Measurements from ENCODE around the gene MRPS22. TPM values are rescaled to one million over a fixed set of nuclear protein-coding genes. Genes with fewer than 3 reads are reported as not detected.
A peak's percentile ranks its signal among the peaks of the same experiment; 100 is the strongest.
"Not testable (repeated sequence)": the region's sequence is repeated elsewhere in the genome, so short reads cannot be mapped to it uniquely, and the experiment has no call there.

The MRPS22 gene
- total RNA-seq, 6 experiments from 2014 or later: 65.8 to 74.1 (median 71.0) TPM

DNA sequence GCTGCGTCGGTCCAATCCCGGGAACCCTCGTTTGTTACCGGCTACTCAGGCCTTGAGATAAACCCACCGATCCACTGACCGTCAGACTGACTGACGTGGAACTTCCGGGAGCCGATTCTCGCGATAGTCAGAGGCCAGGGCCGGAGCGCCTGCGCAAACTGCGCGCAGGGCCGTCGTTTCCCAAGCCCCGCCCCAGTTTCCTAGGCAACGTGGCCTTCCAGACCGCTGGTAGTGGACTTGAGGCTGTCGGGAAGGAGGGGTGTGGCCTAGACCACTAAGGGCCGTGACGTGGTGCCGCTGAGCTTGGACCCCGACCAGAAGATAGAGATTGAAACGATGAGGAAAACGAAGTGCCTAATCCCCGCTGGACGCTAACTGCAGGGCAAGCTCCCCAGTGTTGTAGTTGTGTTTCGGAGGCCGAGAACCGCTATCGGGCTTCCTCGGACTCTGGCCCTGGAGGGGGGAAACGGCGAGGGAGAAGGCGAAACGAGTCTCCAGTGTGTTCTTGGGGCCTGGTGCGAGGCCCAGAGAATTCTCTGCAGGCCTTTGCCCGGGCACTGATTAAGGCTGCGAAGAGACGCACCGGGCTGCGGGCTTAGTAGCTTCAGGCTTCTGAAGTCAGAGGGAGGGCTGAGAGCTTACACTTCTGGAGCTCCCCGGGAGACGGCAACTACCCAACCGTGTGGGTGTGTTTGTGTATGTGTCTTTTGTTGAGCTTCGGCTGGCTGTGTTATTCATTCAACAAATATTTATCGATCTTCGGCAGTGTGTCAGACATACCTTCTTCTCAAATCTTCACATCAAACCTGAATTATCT, 45.9 kb downstream of the MRPS22 start, which contains the start of gene COPB2:
TSS of gene COPB2 (minus strand) at position 96 of the 817 bp plus-strand sequence. CDS start 97 bp downstream, outside the sequence.
- peak within 1 kb of the TSS; percentile 94 for H3K4me3 Mint-ChIP-seq
- TF ChIP-seq, protein P1, sequence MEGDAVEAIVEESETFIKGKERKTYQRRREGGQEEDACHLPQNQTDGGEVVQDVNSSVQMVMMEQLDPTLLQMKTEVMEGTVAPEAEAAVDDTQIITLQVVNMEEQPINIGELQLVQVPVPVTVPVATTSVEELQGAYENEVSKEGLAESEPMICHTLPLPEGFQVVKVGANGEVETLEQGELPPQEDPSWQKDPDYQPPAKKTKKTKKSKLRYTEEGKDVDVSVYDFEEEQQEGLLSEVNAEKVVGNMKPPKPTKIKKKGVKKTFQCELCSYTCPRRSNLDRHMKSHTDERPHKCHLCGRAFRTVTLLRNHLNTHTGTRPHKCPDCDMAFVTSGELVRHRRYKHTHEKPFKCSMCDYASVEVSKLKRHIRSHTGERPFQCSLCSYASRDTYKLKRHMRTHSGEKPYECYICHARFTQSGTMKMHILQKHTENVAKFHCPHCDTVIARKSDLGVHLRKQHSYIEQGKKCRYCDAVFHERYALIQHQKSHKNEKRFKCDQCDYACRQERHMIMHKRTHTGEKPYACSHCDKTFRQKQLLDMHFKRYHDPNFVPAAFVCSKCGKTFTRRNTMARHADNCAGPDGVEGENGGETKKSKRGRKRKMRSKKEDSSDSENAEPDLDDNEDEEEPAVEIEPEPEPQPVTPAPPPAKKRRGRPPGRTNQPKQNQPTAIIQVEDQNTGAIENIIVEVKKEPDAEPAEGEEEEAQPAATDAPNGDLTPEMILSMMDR (IDR thresholded peaks at IDR 0.05): no peak
- DNase-seq: peak; percentile 99
- peaks cover 35% of the 10 kb centered on the region for H3K4me1 Mint-ChIP-seq (ENCODE audit: low read depth)
- H3K27ac Mint-ChIP-seq: peak within 1 kb of the TSS; percentile 99
- H3K36me3 Mint-ChIP-seq (ENCODE audit: low read depth): peaks cover 23% of the 10 kb centered on the region
- H3K9me3 Mint-ChIP-seq: no peaks in the 10 kb centered on the region; the same call in 1 of the 2 replicates
- H3K27me3 Mint-ChIP-seq (ENCODE audit: insufficient read depth): peaks cover 2% of the 10 kb centered on the region; the same call in 1 of the 2 replicates

DNA sequence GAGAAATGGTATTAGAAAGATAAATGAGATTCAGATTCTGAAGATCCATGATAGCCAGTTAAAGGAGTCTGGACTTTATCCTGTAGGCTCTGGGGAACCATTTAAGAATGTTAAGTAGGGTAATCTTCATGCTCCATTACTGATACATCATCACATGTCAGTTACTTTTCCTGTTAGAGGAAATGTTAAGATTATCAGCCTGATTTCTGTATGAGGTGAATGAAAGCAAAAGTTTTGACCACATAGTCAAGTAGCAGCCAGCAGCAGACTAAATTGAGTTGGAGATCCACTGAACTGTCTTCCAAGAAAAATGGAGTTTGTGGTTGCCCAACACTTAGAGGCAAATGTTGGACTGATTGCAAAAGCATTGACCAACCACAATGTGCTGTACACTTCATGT, 50.3 kb downstream of the MRPS22 start:
- DNase-seq: no peak
- H3K36me3 Mint-ChIP-seq (ENCODE audit: low read depth): peaks cover 6% of the 10 kb centered on the region
- no peak overlapping the region for H3K27ac Mint-ChIP-seq
- peaks cover 2% of the 10 kb centered on the region; the same call in 1 of the 2 replicates for H3K27me3 Mint-ChIP-seq (ENCODE audit: insufficient read depth)
- no peaks in the 10 kb centered on the region for H3K9me3 Mint-ChIP-seq
- TF ChIP-seq, protein P1 (IDR thresholded peaks at IDR 0.05): no peak
- no peak overlapping the region for H3K4me3 Mint-ChIP-seq
- H3K4me1 Mint-ChIP-seq (ENCODE audit: low read depth): peaks cover 8% of the 10 kb centered on the region

DNA sequence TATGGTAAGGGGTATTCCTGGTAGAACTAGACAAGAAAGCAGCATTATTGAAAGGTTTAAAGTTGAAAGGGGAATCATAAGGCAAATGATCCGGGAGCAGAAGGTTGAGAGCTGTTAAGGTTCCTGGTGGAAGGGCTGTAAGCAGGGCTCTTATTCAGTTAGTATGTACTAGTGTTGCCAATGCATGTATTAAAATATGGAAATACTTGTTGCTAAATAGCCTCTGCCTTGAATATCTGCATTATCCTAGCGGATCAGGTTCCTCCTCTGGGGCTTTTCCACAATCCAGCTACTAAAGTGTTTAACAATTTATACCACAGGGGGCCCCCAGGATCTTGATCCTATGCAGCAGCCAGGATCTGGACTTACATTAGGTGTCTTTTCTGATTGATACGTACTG, 52.9 kb downstream of the MRPS22 start:
- Mint-ChIP-seq H3K36me3 (ENCODE audit: low read depth) (no peaks in the 10 kb centered on the region), H3K4me3 (no peak overlapping the region), H3K27me3 (ENCODE audit: insufficient read depth) (no peaks in the 10 kb centered on the region), H3K27ac (no peak overlapping the region), H3K9me3 (peaks cover 2% of the 10 kb centered on the region; the same call in 1 of the 2 replicates), H3K4me1 (ENCODE audit: low read depth) (no peaks in the 10 kb centered on the region)
- TF ChIP-seq, protein P1 (IDR thresholded peaks at IDR 0.05): no peak
- DNase-seq: no peak

DNA sequence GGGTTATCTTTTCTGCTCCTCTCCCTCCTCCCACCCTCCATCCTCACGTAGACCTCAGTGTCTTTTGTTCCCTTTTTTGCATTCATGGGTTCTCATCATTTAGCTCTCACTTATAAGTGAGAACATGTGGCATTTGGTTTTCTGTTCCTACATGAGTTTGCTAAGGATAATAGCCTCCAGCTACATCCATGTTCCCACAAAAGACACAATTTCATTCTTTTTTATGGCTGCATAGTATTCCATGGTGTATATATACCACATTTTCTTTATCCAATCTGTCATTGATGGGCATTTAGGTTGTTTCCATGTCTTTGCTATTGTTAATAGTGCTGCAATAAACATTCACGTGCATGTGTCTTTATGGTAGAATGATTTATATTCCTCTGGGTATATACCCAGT, 57.3 kb downstream of the MRPS22 start:
- not testable (repeated sequence) for H3K4me1 Mint-ChIP-seq (ENCODE audit: low read depth); H3K36me3 Mint-ChIP-seq (ENCODE audit: low read depth); H3K27me3 Mint-ChIP-seq (ENCODE audit: insufficient read depth); DNase-seq; H3K4me3 Mint-ChIP-seq; H3K27ac Mint-ChIP-seq
- peaks cover 19% of the 10 kb centered on the region; the same call in 1 of the 2 replicates for H3K9me3 Mint-ChIP-seq

Other genes with a start within 250 kb of the MRPS22 start
- gene COPB2, start 45.6 kb downstream of the MRPS22 start, total RNA-seq (2021; fragmentation: NEBNext Ultra II Directional; extraction: Animal tissue kit (Norgen Biotek cat#: 25700)): 100 to 1,000 TPM; 246 to 266 (median 260) TPM
- not detected for gene RBP2, start 132.5 kb downstream of the MRPS22 start, total RNA-seq (2021; fragmentation: NEBNext Ultra II Directional; extraction: Animal tissue kit (Norgen Biotek cat#: 25700))
- not detected for gene RBP1, start 195.7 kb downstream of the MRPS22 start, total RNA-seq (2021; fragmentation: NEBNext Ultra II Directional; extraction: Animal tissue kit (Norgen Biotek cat#: 25700))

Measured in HFFc6 (cell line).